Activated naive CD8-positive, alpha-beta T cell treated with anti-CD3 and anti-CD28 coated beads for 36 hours (primary cell): ENCODE results near the gene DRGX. TPM values are rescaled to one million over a fixed set of nuclear protein-coding genes. Genes with fewer than 3 reads are reported as not detected.

Experiments
- DNase-seq: peaks from one replicate; pipeline ENCODE4 v3.0.0; 2021
- H3K27ac Mint-ChIP-seq: one replicate; pipeline ENCODE4 v1.8.0; 2022; ENCODE audit warnings: mild to moderate bottlenecking, moderate library complexity, mixed read lengths
- H3K27me3 Mint-ChIP-seq: one replicate; pipeline ENCODE4 v1.8.0; 2022; ENCODE audit warnings: mild to moderate bottlenecking, mixed read lengths
- H3K36me3 Mint-ChIP-seq: one replicate; pipeline ENCODE4 v1.8.0; 2021; ENCODE audit warnings: mild to moderate bottlenecking, mixed read lengths
- H3K4me1 Mint-ChIP-seq: one replicate; pipeline ENCODE4 v1.8.0; 2021; ENCODE audit warnings: mixed read lengths
- H3K4me3 Mint-ChIP-seq: one replicate; pipeline ENCODE4 v1.8.0; 2022; ENCODE audit warnings: mild to moderate bottlenecking, moderate library complexity, mixed read lengths
- H3K9me3 Mint-ChIP-seq: one replicate; pipeline ENCODE4 v1.8.0; 2022; ENCODE audit warnings: mixed read lengths
- total RNA-seq, 2 experiments: library from RNA; stranded (reverse); gene quantifications; one replicate each; pipeline ENCODE4 v1.2.3, GENCODE V29; 2021

The DRGX gene
- total RNA-seq, 2 experiments from 2014 or later, result not detected

- H3K4me1 Mint-ChIP-seq, result peaks cover 10% of the 10 kb centered on the region
- H3K27me3 Mint-ChIP-seq, result no peaks in the 10 kb centered on the region
- H3K4me3 Mint-ChIP-seq, result no peak overlapping the region
- peaks cover 11% of the 10 kb centered on the region for H3K9me3 Mint-ChIP-seq
- H3K27ac Mint-ChIP-seq, result no peak overlapping the region
- no peak for DNase-seq
- H3K36me3 Mint-ChIP-seq, result peaks cover 10% of the 10 kb centered on the region
These were observed 63.1 kb downstream of the DRGX start for GRCh38 chr10:49332768-49333167.

- Mint-ChIP-seq H3K27me3 (no peaks in the 10 kb centered on the region), H3K27ac (no peak overlapping the region), H3K9me3 (peaks cover 11% of the 10 kb centered on the region), H3K36me3 (peaks cover 10% of the 10 kb centered on the region), H3K4me1 (peaks cover 10% of the 10 kb centered on the region), H3K4me3 (no peak overlapping the region)
- no peak for DNase-seq
These were observed 63.6 kb downstream of the DRGX start for GRCh38 chr10:49332333-49332732.

- no peaks in the 10 kb centered on the region for H3K27me3 Mint-ChIP-seq
- H3K4me1 Mint-ChIP-seq, result peaks cover 10% of the 10 kb centered on the region
- DNase-seq, result no peak
- peaks cover 11% of the 10 kb centered on the region for H3K9me3 Mint-ChIP-seq
- no peak overlapping the region for H3K27ac Mint-ChIP-seq
- no peak overlapping the region for H3K4me3 Mint-ChIP-seq
- H3K36me3 Mint-ChIP-seq, result peaks cover 10% of the 10 kb centered on the region
These were observed 64.5 kb downstream of the DRGX start for GRCh38 chr10:49331431-49331830.

- H3K4me1 Mint-ChIP-seq, result peaks cover 5% of the 10 kb centered on the region
- no peak for DNase-seq
- H3K4me3 Mint-ChIP-seq, result no peak overlapping the region
- no peaks in the 10 kb centered on the region for H3K27me3 Mint-ChIP-seq
- H3K9me3 Mint-ChIP-seq, result peaks cover under 1% of the 10 kb centered on the region
- H3K27ac Mint-ChIP-seq, result no peak overlapping the region
- H3K36me3 Mint-ChIP-seq, result peaks cover 6% of the 10 kb centered on the region
These were observed 65.7 kb downstream of the DRGX start for GRCh38 chr10:49330127-49330665.

GRCh38 chr10:49329146-49329505 is 66.8 kb downstream of the DRGX start:
- Mint-ChIP-seq H3K4me1 (no peaks in the 10 kb centered on the region), H3K36me3 (no peaks in the 10 kb centered on the region), H3K27ac (no peak overlapping the region), H3K27me3 (peaks cover 3% of the 10 kb centered on the region), H3K9me3 (no peaks in the 10 kb centered on the region), H3K4me3 (no peak overlapping the region)
- DNase-seq, result no peak

GRCh38 chr10:49328401-49329145 is 67.3 kb downstream of the DRGX start:
- DNase-seq, result no peak
- H3K27me3 Mint-ChIP-seq, result peaks cover 3% of the 10 kb centered on the region
- no peak overlapping the region for H3K4me3 Mint-ChIP-seq
- H3K9me3 Mint-ChIP-seq, result no peaks in the 10 kb centered on the region
- H3K27ac Mint-ChIP-seq, result no peak overlapping the region
- H3K4me1 Mint-ChIP-seq, result no peaks in the 10 kb centered on the region
- H3K36me3 Mint-ChIP-seq, result no peaks in the 10 kb centered on the region

GRCh38 chr10:49327036-49327813 is 68.7 kb downstream of the DRGX start:
- Mint-ChIP-seq H3K9me3 (no peaks in the 10 kb centered on the region), H3K36me3 (no peaks in the 10 kb centered on the region), H3K27ac (no peak overlapping the region), H3K4me1 (no peaks in the 10 kb centered on the region), H3K4me3 (no peak overlapping the region), H3K27me3 (peaks cover 3% of the 10 kb centered on the region)
- no peak for DNase-seq

GRCh38 chr10:49325916-49326783 is 69.7 kb downstream of the DRGX start:
- H3K4me1 Mint-ChIP-seq, result no peaks in the 10 kb centered on the region
- no peaks in the 10 kb centered on the region for H3K9me3 Mint-ChIP-seq
- H3K27ac Mint-ChIP-seq, result no peak overlapping the region
- DNase-seq, result no peak
- peaks cover 3% of the 10 kb centered on the region for H3K27me3 Mint-ChIP-seq
- H3K4me3 Mint-ChIP-seq, result no peak overlapping the region
- no peaks in the 10 kb centered on the region for H3K36me3 Mint-ChIP-seq

GRCh38 chr10:49325131-49325915 is 70.6 kb downstream of the DRGX start:
- DNase-seq, result no peak
- Mint-ChIP-seq H3K27ac (no peak overlapping the region), H3K4me1 (no peaks in the 10 kb centered on the region), H3K9me3 (no peaks in the 10 kb centered on the region), H3K27me3 (peaks cover 3% of the 10 kb centered on the region), H3K4me3 (no peak overlapping the region), H3K36me3 (no peaks in the 10 kb centered on the region)

- no peaks in the 10 kb centered on the region for H3K4me1 Mint-ChIP-seq
- no peak for DNase-seq
- H3K27me3 Mint-ChIP-seq, result peaks cover 3% of the 10 kb centered on the region
- H3K36me3 Mint-ChIP-seq, result no peaks in the 10 kb centered on the region
- H3K9me3 Mint-ChIP-seq, result no peaks in the 10 kb centered on the region
- H3K27ac Mint-ChIP-seq, result no peak overlapping the region
- no peak overlapping the region for H3K4me3 Mint-ChIP-seq
These were observed 71.2 kb downstream of the DRGX start for GRCh38 chr10:49324711-49325110.

GRCh38 chr10:49323896-49324270 is 72.0 kb downstream of the DRGX start:
- Mint-ChIP-seq H3K4me1 (no peaks in the 10 kb centered on the region), H3K27me3 (peaks cover 3% of the 10 kb centered on the region), H3K27ac (no peak overlapping the region), H3K4me3 (no peak overlapping the region), H3K36me3 (no peaks in the 10 kb centered on the region), H3K9me3 (no peaks in the 10 kb centered on the region)
- DNase-seq, result no peak

- Mint-ChIP-seq H3K9me3 (no peaks in the 10 kb centered on the region), H3K4me1 (no peaks in the 10 kb centered on the region), H3K27ac (no peak overlapping the region), H3K4me3 (no peak overlapping the region), H3K27me3 (peaks cover 3% of the 10 kb centered on the region), H3K36me3 (no peaks in the 10 kb centered on the region)
- DNase-seq, result no peak
These were observed 72.6 kb downstream of the DRGX start for GRCh38 chr10:49323171-49323895.

- no peak for DNase-seq
- Mint-ChIP-seq H3K27me3 (peaks cover 3% of the 10 kb centered on the region), H3K4me3 (no peak overlapping the region), H3K36me3 (no peaks in the 10 kb centered on the region), H3K27ac (no peak overlapping the region), H3K9me3 (no peaks in the 10 kb centered on the region), H3K4me1 (no peaks in the 10 kb centered on the region)
These were observed 73.3 kb downstream of the DRGX start for GRCh38 chr10:49322371-49323170.
